T-helper 22 cell (primary cell): ENCODE measurements around the gene ARHGAP19.
A peak's percentile ranks its signal among the peaks of the same experiment; 100 is the strongest.
"Not testable (repeated sequence)": the region's sequence is repeated elsewhere in the genome, so short reads cannot be mapped to it uniquely, and the experiment has no call there.

Source experiments
- DNase-seq: peaks from one replicate; pipeline ENCODE4 v3.0.0-alpha.2; 2020; ENCODE audit warnings: low read depth

Gene ARHGAP19

GRCh38 chr10:97321032-97321803 lies 28.8 kb upstream of the ARHGAP19 start:
- DNase-seq: no peak

- no peak for DNase-seq
Observed at GRCh38 chr10:97320480-97321031, 28.1 kb upstream of the ARHGAP19 start.

- DNase-seq: peak; percentile 32
Observed at GRCh38 chr10:97319671-97320479, 27.4 kb upstream of the ARHGAP19 start.

- peak; percentile 79 for DNase-seq
Observed at GRCh38 chr10:97318772-97319651, 26.6 kb upstream of the ARHGAP19 start, which contains the start of gene FRAT1. Gene FRAT1, plus strand, starts transcription at chr10:97319271. Its CDS starts 183 bp downstream, at chr10:97319454.

- DNase-seq: no peak
Observed at GRCh38 chr10:97314671-97315070, 22.2 kb upstream of the ARHGAP19 start.

- no peak for DNase-seq
Observed at GRCh38 chr10:97312897-97313296, 20.5 kb upstream of the ARHGAP19 start.

GRCh38 chr10:97311111-97311626 lies 18.7 kb upstream of the ARHGAP19 start:
- no peak for DNase-seq

- no peak for DNase-seq
Observed at GRCh38 chr10:97307866-97308780, 15.7 kb upstream of the ARHGAP19 start.

GRCh38 chr10:97307441-97307840 lies 15.0 kb upstream of the ARHGAP19 start:
- DNase-seq: no peak

- DNase-seq: no peak
Observed at GRCh38 chr10:97302088-97302791, 9.8 kb upstream of the ARHGAP19 start.

- no peak for DNase-seq
Observed at GRCh38 chr10:97300980-97301379, 8.5 kb upstream of the ARHGAP19 start.

- no peak for DNase-seq
Observed at GRCh38 chr10:97298223-97298571, 5.8 kb upstream of the ARHGAP19 start.

- no peak for DNase-seq
Observed at GRCh38 chr10:97297556-97298222, 5.3 kb upstream of the ARHGAP19 start.

- DNase-seq: no peak
Observed at GRCh38 chr10:97292862-97293198, 393 bp upstream of the ARHGAP19 start.

- no peak for DNase-seq
Observed at GRCh38 chr10:97291357-97292096, 910 bp downstream of the ARHGAP19 start.

GRCh38 chr10:97290576-97291356 lies 1.7 kb downstream of the ARHGAP19 start:
- DNase-seq: not testable (repeated sequence)

- not testable (repeated sequence) for DNase-seq
Observed at GRCh38 chr10:97290076-97290475, 2.4 kb downstream of the ARHGAP19 start.

GRCh38 chr10:97280783-97281182 lies 11.7 kb downstream of the ARHGAP19 start:
- DNase-seq: no peak
